HFF-Myc (cell line): ENCODE data around the gene GFY.
"Not testable (repeated sequence)": the region's sequence is repeated elsewhere in the genome, so short reads cannot be mapped to it uniquely, and the experiment has no call there.

Source experiments
- DNase-seq: peaks from one replicate; pipeline ENCODE4 v3.0.0-alpha.2; 2011; ENCODE audit warnings: low read depth; ENCODE audit errors: extremely low read depth
- H3K4me3 ChIP-seq: replicated peaks from 2 replicates; pipeline ENCODE4 v1.5.1; 2011; ENCODE audit warnings: low read depth, mild to moderate bottlenecking, control low read depth, low read length
- TF ChIP-seq, protein P1 (sequence below): IDR thresholded peaks from 2 replicates; pipeline ENCODE4 v1.5.1; 2012; ENCODE audit warnings: mild to moderate bottlenecking, low read depth, low read length, control low read depth; ENCODE audit errors: missing control alignments

The GFY gene

DNA sequence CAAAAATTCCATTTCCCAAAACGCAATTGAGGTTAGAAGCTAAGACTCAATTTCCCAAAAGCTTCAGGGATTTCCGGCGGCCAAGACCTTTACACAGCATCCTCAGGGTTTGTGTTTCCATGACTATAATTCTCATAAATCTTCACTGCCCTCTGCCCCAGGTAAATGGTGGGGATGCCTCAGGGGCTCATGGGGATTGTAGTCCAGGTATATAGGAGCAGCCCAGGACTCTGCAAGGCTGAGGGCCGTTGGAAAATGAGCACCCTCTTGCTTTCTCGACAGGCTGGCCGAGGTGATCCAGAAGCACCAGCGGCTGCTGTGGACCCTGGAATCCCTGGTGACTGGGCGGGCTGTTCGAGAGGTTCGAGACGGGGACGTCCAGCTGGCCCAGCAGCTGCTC, 34.2 kb downstream of the GFY start:
- DNase-seq: no peak
- H3K4me3 ChIP-seq: no peak overlapping the region
- TF ChIP-seq, protein P1, sequence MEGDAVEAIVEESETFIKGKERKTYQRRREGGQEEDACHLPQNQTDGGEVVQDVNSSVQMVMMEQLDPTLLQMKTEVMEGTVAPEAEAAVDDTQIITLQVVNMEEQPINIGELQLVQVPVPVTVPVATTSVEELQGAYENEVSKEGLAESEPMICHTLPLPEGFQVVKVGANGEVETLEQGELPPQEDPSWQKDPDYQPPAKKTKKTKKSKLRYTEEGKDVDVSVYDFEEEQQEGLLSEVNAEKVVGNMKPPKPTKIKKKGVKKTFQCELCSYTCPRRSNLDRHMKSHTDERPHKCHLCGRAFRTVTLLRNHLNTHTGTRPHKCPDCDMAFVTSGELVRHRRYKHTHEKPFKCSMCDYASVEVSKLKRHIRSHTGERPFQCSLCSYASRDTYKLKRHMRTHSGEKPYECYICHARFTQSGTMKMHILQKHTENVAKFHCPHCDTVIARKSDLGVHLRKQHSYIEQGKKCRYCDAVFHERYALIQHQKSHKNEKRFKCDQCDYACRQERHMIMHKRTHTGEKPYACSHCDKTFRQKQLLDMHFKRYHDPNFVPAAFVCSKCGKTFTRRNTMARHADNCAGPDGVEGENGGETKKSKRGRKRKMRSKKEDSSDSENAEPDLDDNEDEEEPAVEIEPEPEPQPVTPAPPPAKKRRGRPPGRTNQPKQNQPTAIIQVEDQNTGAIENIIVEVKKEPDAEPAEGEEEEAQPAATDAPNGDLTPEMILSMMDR: no peak

DNA sequence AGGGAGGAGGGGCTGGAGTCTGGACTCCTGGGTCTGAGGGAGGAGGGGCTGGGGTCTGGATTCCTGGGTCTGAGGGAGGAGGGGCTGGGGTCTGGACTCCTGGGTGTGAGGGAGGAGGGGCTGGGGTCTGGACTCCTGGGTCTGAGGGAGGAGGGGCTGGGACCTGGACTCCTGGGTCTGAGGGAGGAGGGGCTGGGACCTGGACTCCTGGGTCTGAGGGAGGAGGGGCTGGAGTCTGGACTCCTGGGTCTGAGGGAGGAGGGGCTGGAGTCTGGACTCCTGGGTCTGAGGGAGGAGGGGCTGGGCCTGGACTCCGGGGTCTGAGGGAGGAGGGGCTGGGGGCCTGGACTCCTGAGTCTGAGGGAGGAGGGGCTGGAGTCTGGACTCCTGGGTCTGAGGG, 35.9 kb downstream of the GFY start:
- H3K4me3 ChIP-seq, DNase-seq: not testable (repeated sequence)

- H3K4me3 ChIP-seq: no peak overlapping the region
- TF ChIP-seq, protein P1: no peak
- DNase-seq: no peak
Observed at GRCh38 chr19:49461656-49462055, 36.5 kb downstream of the GFY start.

GRCh38 chr19:49462492-49462891, 37.3 kb downstream of the GFY start:
- DNase-seq: no peak
- no peak overlapping the region for H3K4me3 ChIP-seq
- TF ChIP-seq, protein P1: no peak

DNA sequence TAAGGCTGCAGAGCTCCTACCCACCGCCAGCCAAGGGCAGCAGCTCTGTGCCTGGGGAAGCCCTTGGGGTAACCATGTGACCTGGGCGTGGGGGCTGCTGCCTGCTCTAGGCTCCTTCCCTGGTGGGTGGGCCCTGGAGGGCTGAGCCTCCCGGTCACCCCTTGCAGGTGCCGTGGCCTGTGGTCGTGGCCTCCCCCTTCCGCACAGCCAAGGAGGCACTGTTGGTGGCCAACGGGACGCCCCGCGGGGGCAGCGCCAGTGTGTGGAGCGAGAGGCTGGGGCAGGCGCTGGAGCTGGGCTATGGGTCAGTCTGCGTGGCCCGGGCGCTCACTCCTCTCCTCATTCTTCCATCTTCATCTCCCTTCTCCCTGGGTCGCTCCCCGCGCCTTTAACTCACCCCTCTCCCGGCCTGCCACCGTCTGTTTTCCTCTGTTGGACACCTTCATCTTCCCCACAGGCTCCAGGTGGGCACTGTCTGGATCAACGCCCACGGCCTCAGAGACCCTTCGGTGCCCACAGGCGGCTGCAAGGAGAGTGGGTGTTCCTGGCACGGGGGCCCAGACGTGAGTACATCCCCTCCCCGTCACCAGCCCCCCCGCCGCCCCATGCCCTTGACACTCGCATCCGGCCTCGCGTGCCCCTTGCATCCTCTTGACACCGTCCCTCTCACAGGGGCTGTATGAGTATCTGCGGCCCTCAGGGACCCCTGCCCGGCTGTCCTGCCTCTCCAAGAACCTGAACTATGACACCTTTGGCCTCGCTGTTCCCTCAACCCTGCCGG, 39.0 kb downstream of the GFY start:
- DNase-seq: no peak
- H3K4me3 ChIP-seq: no peak overlapping the region
- TF ChIP-seq, protein P1: no peak

DNA sequence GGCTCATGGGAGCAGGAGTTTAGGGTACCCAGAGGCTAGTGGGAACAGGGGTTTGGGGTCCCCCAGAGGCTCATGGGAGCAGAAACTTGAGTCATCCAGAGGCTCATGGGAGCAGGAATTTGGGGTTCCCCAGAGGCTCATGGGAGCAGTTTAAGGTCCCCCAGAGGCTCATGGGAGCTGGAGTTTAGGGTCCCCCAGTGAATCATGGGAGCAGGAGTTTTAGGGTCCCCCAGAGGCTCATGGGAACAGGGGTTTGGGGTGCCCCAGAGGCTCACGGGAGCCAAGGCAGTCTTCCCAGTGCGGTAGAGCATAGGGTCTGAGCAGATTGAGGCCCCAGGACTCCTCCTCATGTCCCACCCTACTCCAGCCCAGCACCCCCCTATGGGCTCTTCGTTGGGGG, 40.2 kb downstream of the GFY start:
- TF ChIP-seq, protein P1: no peak
- no peak overlapping the region for H3K4me3 ChIP-seq
- no peak for DNase-seq

DNA sequence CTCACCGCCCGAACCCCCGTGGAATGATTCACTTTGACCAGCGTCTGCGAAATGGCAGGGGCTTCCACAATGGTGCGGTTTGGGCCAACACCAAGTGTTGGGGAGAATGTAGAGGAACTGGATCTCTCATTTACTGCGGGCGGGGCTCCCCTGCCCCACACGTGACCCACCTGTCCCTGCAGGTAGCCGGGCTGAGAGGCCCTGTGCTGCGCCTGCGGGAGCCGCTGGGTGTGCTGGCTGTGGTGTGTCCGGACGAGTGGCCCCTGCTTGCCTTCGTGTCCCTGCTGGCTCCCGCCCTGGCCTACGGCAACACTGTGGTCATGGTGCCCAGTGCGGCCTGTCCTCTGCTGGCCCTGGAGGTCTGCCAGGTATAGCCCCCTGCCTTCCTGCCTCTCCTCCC, 43.0 kb downstream of the GFY start:
- TF ChIP-seq, protein P1: no peak
- DNase-seq: no peak
- H3K4me3 ChIP-seq: no peak overlapping the region
